Adipocyte (in vitro differentiated cells): ENCODE data around the gene PDE4D.
"Not testable (repeated sequence)": the region's sequence is repeated elsewhere in the genome, so short reads cannot be mapped to it uniquely, and the experiment has no call there.

Source experiments
- DNase-seq: peaks from one replicate; pipeline ENCODE4 v3.0.0-alpha.2; 2015; ENCODE audit warnings: low read depth
- H3K27me3 ChIP-seq: replicated peaks from 2 replicates; pipeline ENCODE4 v1.7.0; 2013; ENCODE audit warnings: mild to moderate bottlenecking, low read length, moderate library complexity; ENCODE audit not compliant: control insufficient read depth, insufficient read depth
- H3K36me3 ChIP-seq: 2 replicates; pipeline ENCODE4 v1.7.0; 2013; ENCODE audit warnings: low read length, mild to moderate bottlenecking, moderate library complexity; ENCODE audit not compliant: control insufficient read depth, insufficient read depth, severe bottlenecking
- H3K4me1 ChIP-seq: 2 replicates; pipeline ENCODE4 v1.7.0; 2013; ENCODE audit warnings: mild to moderate bottlenecking, low read length, moderate library complexity; ENCODE audit not compliant: control insufficient read depth, insufficient read depth
- H3K4me3 ChIP-seq: 2 replicates; pipeline ENCODE4 v1.7.0; 2013; ENCODE audit warnings: mild to moderate bottlenecking, low read length, moderate library complexity
- H3K9ac ChIP-seq: 2 replicates; pipeline ENCODE4 v1.7.0; 2013; ENCODE audit warnings: mild to moderate bottlenecking, low read length, moderate library complexity
- H3K9me3 ChIP-seq: 2 replicates; pipeline ENCODE4 v1.7.0; 2013; ENCODE audit warnings: mild to moderate bottlenecking, low read length, moderate library complexity; ENCODE audit not compliant: control insufficient read depth

Gene PDE4D

DNA sequence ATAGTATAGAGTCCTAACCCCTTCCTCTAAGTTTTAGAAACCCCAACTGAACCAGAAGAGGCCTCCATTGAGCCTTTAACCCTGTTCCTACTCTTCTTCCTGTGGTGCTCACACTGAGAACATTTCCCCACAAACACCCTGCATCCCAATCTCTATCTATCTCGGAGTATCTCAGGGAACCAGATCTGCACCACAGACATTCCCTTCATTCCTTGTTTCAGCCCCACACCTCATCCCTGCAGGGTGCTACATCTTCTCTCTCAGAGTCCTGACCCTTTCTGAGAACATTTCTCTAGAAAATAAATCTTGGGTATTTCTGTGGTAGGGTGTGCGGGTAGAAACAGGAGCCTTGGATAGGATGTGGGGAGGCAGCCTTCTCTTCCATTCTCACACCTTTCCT, 507.8 kb downstream of the PDE4D start:
- Histone ChIP-seq H3K36me3 (no peaks in the 10 kb centered on the region), H3K27me3 (no peaks in the 10 kb centered on the region), H3K4me1 (no peaks in the 10 kb centered on the region), H3K4me3 (no peak overlapping the region), H3K9me3 (no peaks in the 10 kb centered on the region), H3K9ac (no peak overlapping the region)
- DNase-seq: no peak

DNA sequence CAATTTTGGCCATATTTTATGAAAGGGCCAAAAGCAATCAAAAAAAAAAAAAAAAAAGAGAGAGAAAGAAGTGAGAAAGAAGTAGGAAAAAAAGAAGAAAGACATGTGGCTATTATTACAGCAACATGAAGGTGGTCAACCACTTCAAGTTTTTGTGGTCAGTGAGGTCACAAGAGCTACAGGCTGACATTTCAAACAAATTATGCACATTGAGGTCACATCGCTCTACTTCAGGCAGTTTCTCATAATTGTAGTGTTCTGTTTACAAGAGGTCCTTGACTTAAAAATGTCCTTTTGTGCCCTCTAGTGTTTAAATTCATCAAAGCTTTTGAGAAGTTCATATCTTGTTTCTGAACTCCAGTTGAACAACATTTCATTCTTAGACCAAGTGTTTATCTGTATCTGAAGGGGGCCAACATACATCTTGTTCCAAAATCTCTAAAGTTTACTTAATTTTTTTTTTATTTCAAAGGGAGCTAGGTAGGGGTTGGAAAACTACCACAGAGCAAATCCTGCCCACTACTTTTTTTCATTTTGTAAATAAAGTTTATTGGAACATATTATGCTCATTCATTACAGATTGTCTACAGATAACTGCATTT, 513.1 kb downstream of the PDE4D start:
- H3K4me3 ChIP-seq: no peak overlapping the region
- H3K9ac ChIP-seq: no peak overlapping the region
- H3K9me3 ChIP-seq: peaks cover 3% of the 10 kb centered on the region
- H3K36me3 ChIP-seq: no peaks in the 10 kb centered on the region
- no peaks in the 10 kb centered on the region for H3K4me1 ChIP-seq
- peak; percentile 81 for DNase-seq
- H3K27me3 ChIP-seq: no peaks in the 10 kb centered on the region

GRCh38 chr5:59374036-59374435, 519.5 kb downstream of the PDE4D start:
- peaks cover 27% of the 10 kb centered on the region for H3K9me3 ChIP-seq
- not testable (repeated sequence) for H3K36me3 ChIP-seq, DNase-seq, H3K4me3 ChIP-seq, H3K27me3 ChIP-seq, H3K4me1 ChIP-seq, H3K9ac ChIP-seq

GRCh38 chr5:59371525-59372127, 521.9 kb downstream of the PDE4D start:
- Histone ChIP-seq H3K4me3 (no peak overlapping the region), H3K4me1 (no peaks in the 10 kb centered on the region), H3K9ac (no peak overlapping the region), H3K27me3 (no peaks in the 10 kb centered on the region), H3K36me3 (no peaks in the 10 kb centered on the region), H3K9me3 (peaks cover 27% of the 10 kb centered on the region)
- no peak for DNase-seq

- H3K4me1 ChIP-seq: no peaks in the 10 kb centered on the region
- peaks cover 8% of the 10 kb centered on the region for H3K9me3 ChIP-seq
- H3K36me3 ChIP-seq: no peaks in the 10 kb centered on the region
- no peaks in the 10 kb centered on the region for H3K27me3 ChIP-seq
- H3K9ac ChIP-seq: no peak overlapping the region
- no peak overlapping the region for H3K4me3 ChIP-seq
- no peak for DNase-seq
These were observed 524.6 kb downstream of the PDE4D start for GRCh38 chr5:59368951-59369350.

- H3K4me3 ChIP-seq: no peak overlapping the region
- H3K9ac ChIP-seq: no peak overlapping the region
- no peaks in the 10 kb centered on the region for H3K4me1 ChIP-seq
- no peaks in the 10 kb centered on the region for H3K9me3 ChIP-seq
- no peaks in the 10 kb centered on the region for H3K36me3 ChIP-seq
- no peaks in the 10 kb centered on the region for H3K27me3 ChIP-seq
- peak; percentile 84 for DNase-seq
These were observed 525.6 kb downstream of the PDE4D start for GRCh38 chr5:59367791-59368394.

- Histone ChIP-seq H3K9ac (no peak overlapping the region), H3K36me3 (no peaks in the 10 kb centered on the region), H3K4me1 (no peaks in the 10 kb centered on the region), H3K9me3 (no peaks in the 10 kb centered on the region), H3K27me3 (no peaks in the 10 kb centered on the region), H3K4me3 (no peak overlapping the region)
- DNase-seq: no peak
These were observed 526.7 kb downstream of the PDE4D start for GRCh38 chr5:59366784-59367183.

DNA sequence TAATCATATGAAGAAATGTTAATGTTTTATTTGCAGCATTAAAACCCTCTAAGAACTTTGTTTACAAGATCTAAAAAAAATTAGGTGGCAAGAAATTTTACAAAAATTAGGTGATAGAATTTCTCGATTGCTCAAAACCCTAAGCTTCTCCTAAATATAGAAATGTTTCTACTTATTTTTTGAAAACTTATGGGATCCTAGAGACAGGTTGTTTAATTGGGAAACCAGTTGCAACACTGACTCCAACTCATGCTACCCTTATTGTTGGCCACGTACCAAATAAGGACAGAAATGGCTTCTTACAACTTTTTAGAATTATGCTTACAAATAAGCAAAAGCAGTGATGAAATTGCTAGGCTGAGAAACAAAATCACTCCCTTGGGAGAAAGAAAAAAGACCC, 531.1 kb downstream of the PDE4D start:
- no peak overlapping the region for H3K9ac ChIP-seq

DNA sequence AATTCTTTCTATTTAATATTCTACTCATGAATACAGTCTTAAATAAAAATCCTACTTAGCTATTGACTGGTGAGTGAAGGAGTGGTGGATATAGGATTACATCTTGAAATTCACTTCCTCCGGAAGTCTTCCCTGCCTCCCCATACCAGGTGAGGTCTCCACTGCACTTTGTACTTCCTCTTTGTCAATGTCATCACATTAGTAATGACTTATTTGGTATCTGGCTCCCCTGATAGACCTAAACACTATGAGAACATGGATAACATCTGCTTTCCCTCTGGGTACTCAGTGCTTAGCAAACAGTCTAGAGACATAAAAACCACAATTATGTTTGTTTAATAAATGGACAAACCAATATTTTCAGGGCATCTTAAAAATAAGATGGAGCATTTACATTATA, 532.1 kb downstream of the PDE4D start:
- Histone ChIP-seq H3K36me3 (no peaks in the 10 kb centered on the region), H3K9me3 (no peaks in the 10 kb centered on the region), H3K27me3 (no peaks in the 10 kb centered on the region), H3K9ac (no peak overlapping the region), H3K4me1 (peaks cover 14% of the 10 kb centered on the region), H3K4me3 (no peak overlapping the region)
- no peak for DNase-seq

More for the DNA sequence above, 531.1 kb downstream of the PDE4D start:
- H3K27me3 ChIP-seq: no peaks in the 10 kb centered on the region
- DNase-seq: no peak
- no peak overlapping the region for H3K4me3 ChIP-seq
- no peaks in the 10 kb centered on the region for H3K9me3 ChIP-seq
- peaks cover 14% of the 10 kb centered on the region for H3K4me1 ChIP-seq
- no peaks in the 10 kb centered on the region for H3K36me3 ChIP-seq

- H3K27me3 ChIP-seq: no peaks in the 10 kb centered on the region
- no peak overlapping the region for H3K9ac ChIP-seq
- DNase-seq: no peak
- no peaks in the 10 kb centered on the region for H3K9me3 ChIP-seq
- no peaks in the 10 kb centered on the region for H3K36me3 ChIP-seq
- no peak overlapping the region for H3K4me3 ChIP-seq
- peaks cover 14% of the 10 kb centered on the region for H3K4me1 ChIP-seq
These were observed 533.4 kb downstream of the PDE4D start for GRCh38 chr5:59360130-59360555.

DNA sequence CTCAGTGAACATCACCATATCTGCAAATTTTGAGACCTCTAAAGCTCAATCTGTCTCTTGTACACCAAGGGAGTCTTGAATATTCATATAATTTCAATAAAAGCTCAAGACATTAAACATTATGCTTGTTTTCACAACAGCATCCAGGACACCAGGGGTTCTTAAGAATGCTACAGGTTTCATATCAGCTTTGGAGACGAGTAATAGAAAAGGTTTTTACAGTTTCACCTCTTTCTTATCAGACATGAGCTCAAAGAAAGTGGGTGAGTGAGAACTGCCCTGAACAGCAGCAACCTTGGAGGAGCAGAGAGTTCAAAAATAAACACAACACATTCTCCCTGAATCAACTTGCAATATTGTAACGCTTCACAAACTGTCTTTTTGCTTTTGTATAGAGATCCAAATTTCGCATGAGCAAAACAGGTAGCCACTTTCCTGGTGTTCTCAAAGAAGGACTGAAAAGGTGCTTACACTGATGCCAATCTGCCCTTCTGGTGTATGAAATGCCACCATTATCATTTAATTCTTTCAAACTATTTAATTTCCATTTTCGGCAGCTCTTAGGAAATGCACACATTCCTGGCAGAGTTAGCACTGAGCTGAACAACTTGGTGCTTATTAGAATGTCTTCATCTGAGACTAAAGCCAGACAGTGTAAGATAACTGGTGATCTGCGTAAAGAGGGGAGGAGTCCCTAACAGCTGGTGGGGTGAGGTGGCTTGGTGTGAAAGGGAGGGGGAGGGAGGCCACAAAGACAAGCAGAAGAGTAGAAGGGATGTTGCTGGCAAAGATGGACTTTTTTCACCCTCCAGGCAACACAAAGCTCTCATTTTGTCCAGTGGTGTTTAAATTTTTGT, 535.3 kb downstream of the PDE4D start:
- Histone ChIP-seq H3K9me3 (no peaks in the 10 kb centered on the region), H3K9ac (no peak overlapping the region), H3K4me1 (peaks cover 20% of the 10 kb centered on the region), H3K4me3 (no peak overlapping the region), H3K27me3 (no peaks in the 10 kb centered on the region), H3K36me3 (no peaks in the 10 kb centered on the region)
- DNase-seq: no peak
